GM21526 (cell line): Measurements from ENCODE around the gene KRT82.
"Not testable (repeated sequence)": the region's sequence is repeated elsewhere in the genome, so short reads cannot be mapped to it uniquely, and the experiment has no call there.

Experiments
- ATAC-seq: cut with Tn5 transposase; IDR thresholded peaks from one replicate; pipeline ENCODE4 v1.9.1; 2021; ENCODE audit warnings: moderate library complexity; ENCODE audit not compliant: unreplicated experiment, low FRiP score

Gene KRT82

DNA sequence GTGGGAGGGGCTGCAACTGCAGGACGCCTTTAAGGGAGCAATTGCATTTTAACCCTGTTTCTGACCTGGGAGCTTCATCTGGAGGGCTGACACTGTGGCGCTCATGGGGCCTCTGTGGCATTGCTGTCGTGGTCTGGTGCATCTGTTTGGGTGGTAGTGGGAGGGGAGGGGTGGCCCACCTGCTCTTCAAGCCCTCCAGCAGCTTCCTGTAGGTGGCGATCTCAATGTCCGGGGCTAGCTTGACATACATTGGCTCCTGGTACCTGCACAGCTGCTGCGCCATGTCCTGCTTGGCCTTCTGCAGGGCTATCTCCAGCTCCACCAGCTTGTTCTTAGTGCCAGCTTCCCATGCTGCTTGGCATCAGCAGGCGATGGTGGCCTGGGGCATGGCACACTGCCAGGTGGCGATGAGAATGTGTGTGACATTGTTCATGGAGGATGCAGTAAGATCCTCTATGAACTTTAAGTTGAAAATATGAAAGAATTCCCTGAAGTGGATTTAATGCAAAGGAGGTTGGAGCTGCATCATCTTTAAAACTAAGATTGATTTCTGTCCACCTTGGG lies 7.7 kb upstream of the KRT82 start:
- no peak for ATAC-seq

DNA sequence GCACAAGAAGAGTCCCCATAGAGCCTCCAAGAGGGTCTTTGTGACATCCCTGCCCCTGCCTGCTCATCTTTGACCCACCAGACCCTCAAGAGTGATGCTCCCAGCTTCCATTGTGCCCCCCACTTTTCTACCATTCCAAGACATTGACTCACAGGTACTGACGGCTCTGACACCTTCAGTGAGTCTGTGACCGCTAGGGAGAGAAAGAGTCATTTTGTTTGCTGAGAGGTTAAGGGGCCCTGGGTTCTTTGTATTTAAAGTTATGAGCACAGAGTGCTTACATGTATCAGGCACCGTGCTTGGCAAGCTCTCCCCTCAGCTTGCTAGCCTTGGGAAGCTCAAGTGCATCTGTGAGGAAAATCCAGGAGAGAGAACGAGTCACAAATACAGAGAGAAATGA lies 7.1 kb upstream of the KRT82 start:
- no peak for ATAC-seq

DNA sequence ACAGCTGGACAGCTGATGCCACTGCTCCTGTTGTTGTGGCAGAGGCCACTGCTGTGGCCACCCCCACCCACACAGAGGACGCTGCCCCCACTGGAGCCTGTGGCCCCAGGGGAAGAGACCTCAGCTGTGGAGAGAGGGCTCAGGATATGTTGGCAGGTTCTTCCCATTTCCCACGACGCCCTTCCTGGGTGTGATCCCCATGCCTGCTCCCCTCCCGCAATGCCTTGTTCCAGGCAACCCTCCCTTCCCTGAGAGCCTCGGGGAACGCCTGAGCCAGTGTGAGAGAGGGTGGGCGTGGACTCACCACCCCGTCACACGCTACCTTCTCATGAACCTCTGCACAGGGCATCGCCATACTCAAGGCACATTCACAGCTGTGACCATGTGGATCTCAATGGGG lies 5.7 kb upstream of the KRT82 start:
- ATAC-seq: no peak

DNA sequence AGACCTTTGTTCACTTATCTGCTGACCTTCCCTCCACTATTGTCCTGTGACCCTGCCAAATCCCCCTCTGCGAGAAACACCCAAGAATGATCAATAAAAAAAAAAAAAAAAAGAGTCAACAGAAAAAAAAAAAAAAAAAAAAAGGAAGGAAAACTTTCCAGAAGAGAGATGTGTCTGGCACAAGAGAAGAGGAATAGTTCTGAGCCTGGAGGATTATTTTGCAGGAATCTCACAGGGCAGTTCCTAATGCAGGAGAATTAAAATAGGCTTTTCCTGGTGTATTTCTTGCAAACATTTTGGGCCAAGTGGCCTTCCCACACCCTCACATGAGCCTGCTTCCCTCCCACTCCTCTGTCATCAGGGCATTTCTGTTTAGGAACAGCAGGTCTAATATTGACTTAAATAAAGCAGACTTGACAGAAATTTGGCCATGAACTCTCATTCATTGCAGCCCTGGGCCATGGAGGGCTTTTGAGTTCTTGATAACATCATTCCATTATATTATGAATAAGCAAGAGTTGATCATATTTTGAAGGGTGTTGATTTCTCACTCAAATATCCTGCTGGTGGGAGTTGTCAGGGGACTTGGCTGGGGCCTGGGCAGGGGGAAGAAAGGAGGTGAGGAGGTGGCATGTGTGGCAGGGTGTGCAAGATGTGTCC lies 4.6 kb upstream of the KRT82 start:
- ATAC-seq: not testable (repeated sequence)

DNA sequence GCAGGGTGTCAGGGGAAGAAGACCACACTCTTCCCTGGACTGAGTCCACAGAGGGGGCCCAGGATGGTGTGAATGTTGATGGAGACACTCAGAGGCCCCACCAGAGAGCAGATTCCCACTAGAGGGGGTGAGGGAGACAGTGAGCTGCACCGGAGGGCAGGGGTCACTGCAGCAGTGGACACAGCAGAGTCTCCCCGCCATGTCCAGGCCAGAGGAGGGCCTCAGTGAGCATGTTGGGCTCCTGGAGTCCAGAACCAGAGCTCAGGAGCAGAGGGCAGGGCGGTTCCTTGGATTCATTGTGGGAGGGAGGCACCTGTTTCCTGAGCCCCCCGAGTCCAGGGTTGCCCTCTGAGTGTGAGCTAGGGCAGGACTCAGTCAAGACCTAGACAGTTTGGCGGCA lies 1.8 kb upstream of the KRT82 start:
- ATAC-seq: no peak

DNA sequence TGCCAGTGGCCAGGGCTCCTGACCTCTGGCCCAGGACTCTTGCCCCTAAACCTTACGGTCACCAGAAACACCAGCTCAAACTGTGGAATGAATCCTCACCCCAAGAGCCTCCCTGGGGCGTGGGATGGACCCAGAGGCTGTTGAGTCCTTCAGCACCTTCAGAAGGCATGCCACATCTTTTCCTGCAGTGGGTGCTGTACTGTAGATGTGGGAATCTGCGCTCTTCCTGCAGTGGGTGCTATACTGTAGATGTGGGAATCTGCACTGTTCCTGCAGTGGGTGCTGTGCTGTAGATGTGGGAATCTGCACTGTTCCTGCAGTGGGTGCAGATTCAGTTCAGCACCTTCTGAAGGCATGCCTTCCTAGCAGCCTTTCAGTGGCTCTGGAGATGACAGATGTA lies 1.2 kb downstream of the KRT82 start:
- no peak for ATAC-seq

DNA sequence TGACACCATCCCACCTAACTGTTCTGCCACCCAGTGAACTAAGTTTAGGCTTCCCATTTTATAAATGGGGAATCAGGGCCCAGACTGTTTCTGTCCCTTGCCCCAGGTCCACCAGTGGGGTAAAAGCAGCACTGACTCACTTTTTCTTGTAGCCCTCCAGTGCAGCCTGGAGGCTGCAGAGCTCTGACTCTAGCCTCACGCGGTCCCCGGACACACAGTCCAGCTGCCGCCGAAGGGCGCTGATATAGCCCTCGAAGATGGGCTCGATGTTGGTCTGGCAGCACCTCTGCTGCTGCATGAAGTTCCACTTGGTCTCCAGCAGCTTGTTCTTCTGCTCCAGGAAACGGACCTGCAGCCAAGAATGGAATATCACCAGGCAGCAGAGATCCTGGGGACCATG lies 2.6 kb downstream of the KRT82 start:
- no peak for ATAC-seq

DNA sequence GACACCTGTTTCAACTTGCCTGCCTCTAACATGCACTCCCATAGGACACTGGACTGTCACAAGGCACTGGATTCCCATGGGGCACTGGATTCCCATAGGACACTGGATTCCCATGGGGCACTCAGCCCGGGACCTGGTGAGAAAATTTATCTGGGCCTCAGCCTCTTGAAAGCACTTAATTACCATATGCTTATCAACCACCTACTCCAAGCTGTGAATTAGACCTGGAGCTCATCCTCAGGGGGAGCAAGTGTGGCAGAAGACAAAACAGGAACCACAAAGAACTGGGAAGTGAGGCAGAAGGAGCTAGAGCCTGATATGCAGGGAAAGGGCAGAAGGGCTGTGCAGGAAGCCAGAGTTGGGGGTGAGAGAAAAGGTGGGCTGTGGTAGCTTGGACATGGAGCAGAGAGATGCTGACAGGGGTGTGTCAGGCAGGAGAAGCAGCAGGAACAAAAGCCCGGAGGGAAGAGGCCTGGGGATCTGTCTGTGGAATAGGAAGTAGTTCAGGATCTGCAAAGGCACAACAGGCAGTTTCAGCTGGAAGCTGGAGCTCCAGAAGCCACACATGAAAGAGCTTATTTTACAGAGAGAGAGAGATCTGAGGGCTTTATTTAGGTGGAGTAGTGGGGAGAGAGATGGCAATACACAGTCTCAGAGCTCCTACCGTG lies 3.1 kb downstream of the KRT82 start:
- ATAC-seq: no peak

DNA sequence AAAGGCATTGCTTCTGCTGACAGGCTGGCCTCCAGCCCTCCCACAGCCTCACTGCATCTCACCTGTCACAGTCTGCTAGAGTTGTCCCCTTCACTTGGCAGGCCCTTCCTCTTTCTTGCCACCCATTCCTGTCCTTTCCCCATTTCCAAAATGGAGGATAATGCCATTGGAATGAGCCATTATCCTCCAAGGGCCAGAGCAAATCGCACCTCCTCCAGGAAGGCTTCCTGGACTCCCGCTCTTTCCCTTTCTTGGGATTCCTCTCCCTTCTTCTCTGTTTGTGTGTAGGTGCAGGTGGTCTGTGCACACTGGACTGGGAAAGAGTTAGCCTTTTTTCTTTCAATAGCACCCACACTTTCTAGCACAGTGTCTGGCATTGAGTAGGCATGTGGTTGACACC lies 3.8 kb downstream of the KRT82 start:
- no peak for ATAC-seq

DNA sequence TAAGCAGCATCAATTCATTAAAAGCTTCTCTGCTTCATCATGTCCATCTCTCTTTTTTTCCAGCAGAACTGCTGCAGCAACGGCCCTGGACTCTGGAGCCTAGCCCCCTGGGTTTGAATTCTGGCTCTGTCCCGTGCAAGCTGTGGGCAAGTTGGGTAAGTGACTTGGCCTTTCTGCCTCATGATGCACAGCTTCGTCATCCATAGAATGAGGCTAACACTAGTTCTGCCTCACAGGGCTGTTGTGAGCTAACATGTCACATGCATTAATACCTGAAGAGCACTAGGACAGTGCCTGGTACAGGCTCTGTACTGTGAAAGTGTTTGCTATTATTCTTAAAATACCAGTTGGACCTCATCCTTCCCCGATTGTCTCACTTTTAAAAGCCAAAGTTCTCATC lies 4.2 kb downstream of the KRT82 start:
- no peak for ATAC-seq

DNA sequence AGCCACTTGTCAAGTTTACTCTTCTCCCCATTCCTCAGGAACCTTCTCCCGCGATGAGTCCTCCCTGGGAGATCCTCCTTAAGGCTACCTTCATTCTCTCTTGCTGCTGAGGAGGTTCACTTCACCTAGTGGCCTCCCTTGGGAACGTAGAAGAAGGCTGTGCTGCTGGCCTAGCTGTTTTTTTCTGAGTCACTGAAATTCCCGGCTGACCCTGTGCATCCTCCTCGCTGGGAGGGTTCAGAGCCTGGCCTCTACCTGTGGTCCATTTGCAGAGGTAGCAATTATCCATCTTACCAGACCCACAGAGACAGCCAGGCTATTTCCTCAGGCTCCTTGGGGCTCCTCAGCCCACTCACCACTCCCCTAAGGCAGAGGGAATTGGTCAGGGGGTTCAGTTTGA lies 4.6 kb downstream of the KRT82 start:
- ATAC-seq: no peak

DNA sequence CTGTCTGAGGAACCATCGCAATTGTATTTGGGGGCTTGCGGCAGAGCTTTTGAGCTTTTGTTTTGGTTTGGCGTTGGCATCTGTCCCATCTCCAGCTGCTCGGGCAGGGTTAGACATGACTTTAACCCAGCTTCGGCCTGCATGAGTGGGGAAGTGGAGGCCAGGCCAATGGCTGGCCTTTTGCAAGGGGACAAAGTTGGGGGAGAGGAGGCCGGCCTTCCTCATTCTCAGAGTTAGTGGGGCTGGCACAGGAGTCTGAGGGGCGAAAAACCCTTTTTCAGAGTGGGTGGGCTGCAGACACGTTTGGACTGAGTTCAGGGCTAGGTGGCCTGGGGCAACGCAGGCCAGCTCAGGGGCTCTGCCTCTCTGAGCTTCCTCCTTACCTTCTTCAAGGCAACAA lies 5.2 kb downstream of the KRT82 start:
- ATAC-seq: no peak

DNA sequence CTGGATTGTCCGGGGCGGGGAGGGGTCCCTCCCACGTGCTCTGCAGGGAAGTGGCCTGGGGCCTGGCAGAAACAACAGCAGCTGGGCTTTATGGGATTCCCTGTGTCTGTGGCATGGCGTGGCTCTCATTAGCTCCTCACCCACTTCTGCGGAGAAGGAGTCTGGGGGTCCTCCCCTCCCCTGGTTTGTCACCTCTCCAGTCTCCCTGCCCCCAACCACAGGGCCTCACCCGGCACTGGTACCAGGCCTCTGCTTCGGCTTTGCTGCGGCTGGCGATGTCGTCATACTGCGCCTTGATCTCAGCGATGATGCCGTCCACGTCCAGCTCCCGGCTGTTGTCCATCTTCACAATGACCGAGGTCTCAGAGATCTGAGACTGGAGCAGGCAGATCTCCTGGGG lies 6.4 kb downstream of the KRT82 start:
- no peak for ATAC-seq

DNA sequence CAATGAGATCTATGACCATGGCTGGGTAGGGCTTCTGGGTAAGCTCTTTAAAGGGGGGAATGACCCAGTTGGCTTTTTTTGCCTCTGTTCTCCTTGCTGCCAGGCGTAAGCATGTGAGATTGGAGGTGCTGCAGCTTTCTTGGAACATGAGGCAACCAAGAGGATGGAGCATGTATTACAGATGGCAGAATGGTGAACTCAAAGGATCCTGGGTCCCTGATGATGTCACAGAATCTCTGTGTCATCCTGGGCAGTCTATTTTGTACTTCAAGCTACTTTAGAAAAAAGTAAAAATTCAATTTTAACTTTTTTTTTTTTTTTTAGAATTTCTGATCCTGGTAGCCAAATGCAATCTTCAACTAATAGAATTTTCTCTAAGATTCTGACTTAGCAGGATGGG lies 8.0 kb downstream of the KRT82 start:
- no peak for ATAC-seq

DNA sequence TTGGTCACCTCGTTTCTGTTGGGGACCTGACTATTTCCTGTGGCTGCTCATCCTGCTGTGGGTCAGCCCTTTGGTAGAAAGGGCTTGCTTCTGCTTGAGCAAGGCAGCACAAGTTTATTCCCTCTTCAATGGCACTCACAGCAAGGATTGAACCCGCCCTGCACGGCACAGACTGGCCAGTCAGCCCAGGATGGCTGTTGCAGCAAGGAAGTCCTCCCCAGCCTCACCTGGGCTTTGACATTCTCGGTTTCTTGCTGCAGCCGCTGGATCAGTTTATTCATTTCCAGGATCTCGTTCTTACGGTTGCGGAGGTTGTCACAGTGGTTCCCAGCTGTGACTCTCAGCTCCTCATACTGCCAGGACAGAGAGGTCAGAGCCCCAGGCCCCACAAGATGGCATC lies 9.5 kb downstream of the KRT82 start:
- ATAC-seq: no peak

DNA sequence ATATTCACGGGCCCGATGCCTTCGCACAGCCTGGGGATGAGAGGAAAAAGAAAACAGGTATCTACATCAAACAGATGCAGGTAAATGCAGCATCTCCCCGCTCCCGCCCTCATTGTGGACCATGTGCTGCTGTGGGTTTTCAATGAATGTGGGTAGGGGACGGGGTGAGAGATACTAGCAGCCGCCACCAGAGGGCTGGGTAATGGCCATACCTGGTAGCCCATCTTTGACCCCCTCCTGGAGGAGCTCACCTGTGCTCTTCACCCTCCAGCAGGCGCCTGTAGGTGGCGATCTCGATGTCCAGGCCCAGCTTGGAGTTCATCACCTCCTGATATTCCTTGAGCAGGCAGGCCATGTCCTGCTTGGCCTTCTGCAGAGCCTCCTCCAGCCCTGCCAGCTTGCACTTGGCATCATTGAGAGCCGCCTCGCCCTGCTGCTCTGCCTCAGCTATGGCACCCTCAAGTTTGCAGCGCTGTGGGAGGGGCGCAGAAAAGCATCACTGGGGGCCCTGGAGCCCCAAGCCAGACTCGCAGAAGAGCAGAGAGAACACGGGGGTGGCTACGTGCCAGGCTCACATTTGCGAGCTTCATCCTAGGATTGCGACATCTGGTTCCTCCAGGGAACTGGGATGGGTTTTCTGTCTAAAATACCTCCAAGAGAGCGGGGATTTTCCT lies 10.2 kb downstream of the KRT82 start:
- no peak for ATAC-seq

DNA sequence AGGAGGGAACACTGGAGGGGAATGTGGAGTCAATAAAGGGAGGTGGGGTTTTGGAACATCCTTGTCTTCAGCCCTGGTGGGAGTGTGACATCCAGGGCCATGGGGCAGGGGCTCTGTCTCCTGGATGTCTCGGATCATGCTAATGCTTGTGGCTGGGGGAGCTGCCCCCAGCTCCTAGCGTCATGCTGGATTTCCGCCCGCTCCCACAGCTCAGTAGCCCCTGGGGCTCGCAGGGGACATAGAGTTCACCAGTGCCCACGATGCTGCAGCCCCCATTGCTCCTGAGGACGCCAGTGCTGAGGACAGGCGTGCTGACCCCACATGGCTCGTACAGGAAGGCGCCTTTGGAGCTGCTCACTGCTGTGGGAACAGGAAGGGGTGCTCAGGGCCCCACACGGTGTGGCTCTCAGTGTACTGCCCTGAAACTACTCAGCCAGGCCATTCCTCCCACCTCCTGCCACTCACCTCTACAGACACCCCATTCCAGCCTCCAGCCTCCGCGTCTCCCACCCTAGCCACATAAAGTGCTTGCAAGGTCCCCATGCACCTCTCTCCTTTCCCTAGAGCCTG lies 11.2 kb downstream of the KRT82 start:
- ATAC-seq: no peak

DNA sequence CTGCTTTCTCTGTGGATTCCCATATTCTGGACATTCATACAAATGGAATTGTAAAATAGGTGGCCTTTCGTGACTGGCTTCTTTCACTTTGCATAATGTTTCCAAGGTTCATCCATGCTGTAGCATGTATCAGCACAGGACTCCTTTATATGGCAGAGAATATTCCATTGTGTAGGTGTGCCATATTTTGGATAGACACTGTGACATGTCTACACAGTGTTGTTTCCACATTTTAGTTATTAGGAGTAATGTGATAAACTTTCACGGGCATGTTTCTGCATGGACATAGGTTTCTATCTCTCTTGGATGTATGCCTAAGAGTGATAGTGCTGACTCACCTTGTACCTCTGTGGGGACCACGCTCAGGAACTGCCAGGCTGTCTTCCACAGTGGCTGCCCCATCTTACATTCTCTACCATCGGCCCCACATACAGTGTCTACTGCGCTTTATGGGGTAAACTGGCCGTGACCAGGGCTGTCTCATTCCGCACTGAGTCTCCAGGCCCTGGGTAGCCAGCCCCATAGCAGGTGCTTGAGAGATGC lies 13.6 kb downstream of the KRT82 start:
- ATAC-seq: no peak

DNA sequence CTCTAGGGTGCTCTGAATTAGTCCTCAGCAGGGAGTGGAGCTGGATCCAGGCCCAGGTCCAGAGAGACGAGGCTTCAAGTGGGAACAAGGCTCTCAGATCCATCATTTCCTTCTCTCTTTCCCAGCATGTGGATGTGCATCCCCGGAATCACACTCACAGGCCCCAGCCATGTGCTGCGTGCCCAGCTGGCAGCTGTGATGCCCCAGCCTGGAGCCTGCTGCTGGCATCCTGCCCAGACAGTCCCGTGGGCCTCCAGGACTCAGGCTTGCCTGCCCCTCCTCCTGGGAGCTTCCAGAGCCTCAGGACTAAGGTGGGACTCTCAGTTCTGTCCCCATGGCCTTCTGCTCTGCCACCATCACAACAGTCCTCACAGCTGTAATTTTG lies 14.5 kb downstream of the KRT82 start:
- ATAC-seq: no peak

DNA sequence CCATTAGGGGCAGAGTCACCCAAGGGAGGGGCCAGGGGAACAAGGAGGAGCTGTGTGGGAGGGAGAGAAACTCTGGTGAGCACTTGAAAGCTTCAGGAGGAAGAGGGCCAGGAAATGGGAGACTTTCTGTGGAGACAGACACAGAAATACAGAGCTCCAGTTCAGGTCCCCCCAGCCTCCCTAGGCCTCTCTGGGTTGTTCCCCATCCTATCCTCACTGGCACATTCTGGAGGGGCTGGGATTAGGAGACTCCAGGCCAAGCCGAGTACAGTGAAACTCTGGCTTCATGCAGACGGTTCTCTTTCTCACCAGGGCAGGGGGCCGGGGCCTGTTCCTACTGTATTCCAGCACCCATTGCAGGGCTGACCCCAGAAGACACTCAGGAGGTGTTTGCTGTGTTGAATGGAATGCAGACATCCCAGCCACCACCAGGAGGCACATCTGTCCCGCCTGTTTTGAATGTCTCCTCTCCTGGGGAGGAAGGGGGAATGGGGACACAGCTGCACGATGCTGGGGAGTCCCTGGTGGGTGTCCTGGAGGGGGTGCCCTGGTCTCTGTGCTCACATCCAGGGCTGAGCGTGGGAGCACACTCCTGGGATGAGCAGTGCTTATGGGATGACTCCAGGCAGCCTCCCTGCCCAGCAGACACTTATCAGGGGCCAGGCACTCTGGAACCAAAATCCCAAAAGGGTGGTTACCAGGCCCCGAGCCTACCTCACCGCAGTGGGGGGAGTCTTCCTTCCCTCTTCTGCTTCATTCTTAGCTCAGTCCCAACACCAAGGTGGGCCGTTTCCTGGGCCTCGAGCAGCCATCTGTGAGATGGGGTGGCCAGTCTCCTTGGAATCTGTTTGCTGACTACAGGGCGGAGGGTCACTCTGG lies 15.2 kb downstream of the KRT82 start:
- ATAC-seq: no peak
